HuH-7.5 (cell line): ENCODE measurements around the gene ST6GALNAC2.

Source experiments
- DNase-seq: peaks from one replicate; pipeline ENCODE4 v3.0.0; 2011; ENCODE audit warnings: low spot score

Gene ST6GALNAC2

DNA sequence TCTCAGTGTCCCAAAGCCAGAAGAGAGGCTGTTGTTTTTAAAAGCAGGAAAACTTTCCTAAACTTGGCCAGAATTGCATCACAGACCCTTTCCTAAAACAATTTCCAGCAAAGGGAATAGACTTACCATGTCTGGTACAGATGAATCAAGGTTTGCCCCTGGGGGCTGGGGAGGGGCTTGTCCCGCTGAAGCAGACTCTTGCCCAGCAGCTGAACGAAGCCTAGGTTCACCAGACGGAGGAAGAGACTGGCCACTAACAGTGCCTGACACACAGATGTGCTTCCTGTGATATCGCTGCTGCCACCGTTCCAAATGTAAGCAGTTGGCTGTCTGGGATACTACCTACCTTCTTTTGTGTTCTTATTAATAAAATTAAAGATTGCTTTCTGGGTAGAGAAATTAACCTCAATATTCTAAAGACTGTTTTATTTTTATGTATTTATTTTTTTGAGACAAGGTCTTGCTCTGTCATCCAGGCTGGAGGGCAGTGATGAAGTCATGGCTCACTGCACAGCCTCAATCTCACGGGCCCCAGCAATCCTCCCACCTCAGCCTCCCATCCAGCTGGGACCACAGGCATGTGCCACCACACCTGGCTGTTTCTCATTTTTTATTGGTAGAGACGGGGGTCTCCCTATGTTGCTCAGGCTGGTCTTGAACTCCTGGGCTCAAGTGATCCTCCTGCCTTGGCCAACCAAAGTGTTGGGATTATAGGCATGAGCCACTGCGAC lies 32.3 kb downstream of the ST6GALNAC2 start:
- DNase-seq: no peak

DNA sequence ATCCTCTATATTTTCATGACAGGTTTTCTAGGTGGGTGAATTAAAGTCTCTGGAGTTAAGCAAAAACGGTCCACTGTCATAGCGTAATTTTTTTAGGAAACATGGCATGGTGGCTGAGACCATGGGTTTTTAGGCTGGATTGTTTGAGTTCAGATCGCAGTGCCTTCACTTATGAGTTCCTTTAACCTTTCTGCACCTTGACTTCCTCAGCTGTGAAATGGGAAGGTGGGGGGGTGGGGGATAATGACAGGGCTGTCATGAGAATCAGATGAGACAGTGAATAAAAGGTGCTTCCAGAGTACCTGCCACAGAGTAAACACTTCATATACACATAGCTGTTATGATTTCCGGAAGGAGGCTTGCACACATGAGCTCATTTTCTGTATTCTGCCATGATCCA lies 34.0 kb downstream of the ST6GALNAC2 start:
- no peak for DNase-seq

- no peak for DNase-seq
Measured at GRCh38 chr17:76550712-76551615, 34.7 kb downstream of the ST6GALNAC2 start.

DNA sequence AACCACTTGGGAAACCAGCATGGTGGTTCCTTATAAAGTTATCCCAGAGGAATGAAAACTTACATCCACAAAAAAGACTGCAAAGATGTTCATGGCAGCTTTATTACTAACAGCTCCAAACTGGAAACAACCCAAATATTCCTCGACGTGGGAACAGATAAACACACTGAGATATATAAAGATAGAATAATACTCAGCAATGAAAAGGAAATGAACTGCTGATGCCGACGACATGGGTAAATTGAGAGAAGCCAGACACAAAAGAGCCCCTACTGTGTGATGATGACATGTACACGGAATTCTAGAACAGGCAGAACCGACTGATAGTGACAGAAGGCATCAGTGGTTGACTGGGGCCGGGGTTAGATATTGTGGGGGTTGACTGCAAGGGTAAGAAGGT lies 36.1 kb downstream of the ST6GALNAC2 start:
- DNase-seq: no peak

- no peak for DNase-seq
Measured at GRCh38 chr17:76549215-76549518, 36.5 kb downstream of the ST6GALNAC2 start.

DNA sequence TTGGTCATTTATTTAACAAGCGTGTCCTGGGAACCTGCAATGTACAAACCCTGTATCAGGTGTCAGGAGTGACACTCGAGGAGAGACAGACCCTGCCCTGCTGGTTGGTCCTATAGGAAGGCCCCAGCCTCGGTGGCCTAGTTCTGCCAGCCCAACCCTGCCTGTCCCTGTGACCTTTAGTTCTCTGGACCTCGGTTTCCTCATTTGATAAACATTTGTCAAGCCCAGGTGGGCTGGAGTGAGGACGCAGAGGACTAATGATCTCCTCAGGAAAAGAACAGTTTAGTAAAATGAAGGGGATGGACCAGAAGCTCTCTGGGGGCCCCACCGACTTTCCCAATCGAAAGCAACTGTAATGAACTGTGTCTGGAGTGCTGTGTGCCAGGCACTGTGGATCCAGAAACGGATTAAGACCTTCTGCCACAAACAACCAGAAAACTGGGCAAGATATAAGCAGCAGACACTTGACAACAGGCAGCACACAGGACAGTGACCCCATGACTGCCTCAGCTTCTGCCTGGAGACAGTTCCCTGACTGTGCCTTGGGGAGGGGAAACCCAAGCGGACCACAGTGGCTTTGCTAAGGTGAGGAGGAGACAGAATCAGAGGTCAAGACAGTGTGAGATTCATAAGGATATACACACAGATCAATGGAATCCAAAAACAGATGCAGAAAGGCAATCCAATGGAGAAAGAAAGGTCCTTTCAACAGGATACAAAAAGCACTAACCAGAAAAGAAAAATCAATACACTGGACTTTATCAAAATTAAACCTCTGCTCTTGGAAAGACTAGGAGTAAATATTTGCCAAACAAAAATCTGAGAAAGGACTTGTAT lies 37.1 kb downstream of the ST6GALNAC2 start:
- no peak for DNase-seq

GRCh38 chr17:76547642-76548202 lies 37.9 kb downstream of the ST6GALNAC2 start:
- DNase-seq: no peak

- DNase-seq: peak; percentile 83
Measured at GRCh38 chr17:76547183-76547641, 38.4 kb downstream of the ST6GALNAC2 start.

DNA sequence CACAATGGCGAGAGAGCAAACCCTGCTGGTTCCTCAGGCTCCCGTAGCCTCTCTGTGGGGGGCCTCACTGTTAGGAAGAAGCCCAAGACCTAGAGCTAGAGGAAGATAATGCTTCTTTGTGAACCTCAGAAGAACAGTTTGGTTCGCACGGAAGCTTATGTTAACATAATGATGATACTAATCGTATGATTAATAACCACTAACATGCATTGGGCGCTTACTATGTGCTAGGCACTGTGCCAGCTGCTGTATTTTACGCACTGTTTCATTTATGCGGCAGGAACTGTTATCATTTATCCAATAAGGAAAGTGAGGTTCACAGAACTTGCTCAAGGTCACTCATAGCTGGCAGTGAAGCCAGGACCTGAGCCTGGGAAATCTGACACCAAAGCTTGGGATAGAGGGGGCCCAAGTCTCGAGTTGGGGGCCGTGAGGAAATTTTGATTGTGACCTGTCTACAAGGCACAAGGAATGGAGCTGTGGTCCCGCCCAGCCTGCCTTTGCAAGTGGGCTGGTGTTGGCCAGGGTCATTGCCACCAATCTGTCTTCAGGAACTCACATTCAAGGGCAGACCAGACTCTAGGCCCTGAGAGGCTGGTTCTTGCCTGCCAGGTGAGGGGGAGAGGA lies 39.0 kb downstream of the ST6GALNAC2 start:
- DNase-seq: no peak

GRCh38 chr17:76545918-76546555 lies 39.6 kb downstream of the ST6GALNAC2 start:
- no peak for DNase-seq

- no peak for DNase-seq
Measured at GRCh38 chr17:76544546-76545365, 40.9 kb downstream of the ST6GALNAC2 start.

DNA sequence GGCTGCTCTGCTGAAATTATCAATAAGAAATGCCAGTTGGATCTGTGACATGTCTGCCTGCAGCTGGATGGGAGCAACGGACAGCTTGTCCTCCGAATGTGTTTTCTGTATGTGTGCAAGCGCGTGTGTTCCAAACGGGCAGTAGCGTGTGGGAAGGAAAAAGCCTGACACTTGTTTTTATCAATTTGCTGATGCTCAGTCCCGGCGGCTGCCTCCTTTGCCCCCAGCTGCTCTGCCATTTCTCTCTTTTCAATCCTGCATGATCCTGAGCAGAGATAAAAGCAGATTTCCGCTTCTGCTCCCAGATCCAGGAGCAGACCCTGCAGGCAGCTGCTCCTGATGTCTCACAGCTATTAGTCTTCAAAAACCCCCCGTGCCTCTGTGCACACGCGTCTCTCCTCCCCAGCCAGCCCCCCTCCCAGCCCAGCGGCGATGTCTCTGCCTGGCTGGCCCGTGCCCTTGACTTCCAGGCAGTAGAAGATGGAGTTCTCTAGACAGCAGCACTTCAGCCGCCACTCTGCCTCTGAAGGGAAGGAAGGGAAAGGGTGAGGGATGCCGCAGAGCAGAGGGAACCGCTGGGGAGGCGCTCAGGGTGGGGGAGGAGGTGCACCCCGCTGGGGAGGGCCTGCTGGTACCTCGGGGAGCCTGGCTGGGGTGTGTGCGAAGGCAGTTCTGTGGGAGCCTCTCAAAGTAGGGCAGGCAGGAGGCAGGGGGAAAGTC lies 41.7 kb downstream of the ST6GALNAC2 start:
- DNase-seq: no peak

- no peak for DNase-seq
Measured at GRCh38 chr17:76543482-76543825, 42.2 kb downstream of the ST6GALNAC2 start.

GRCh38 chr17:76542984-76543383 lies 42.7 kb downstream of the ST6GALNAC2 start:
- no peak for DNase-seq

DNA sequence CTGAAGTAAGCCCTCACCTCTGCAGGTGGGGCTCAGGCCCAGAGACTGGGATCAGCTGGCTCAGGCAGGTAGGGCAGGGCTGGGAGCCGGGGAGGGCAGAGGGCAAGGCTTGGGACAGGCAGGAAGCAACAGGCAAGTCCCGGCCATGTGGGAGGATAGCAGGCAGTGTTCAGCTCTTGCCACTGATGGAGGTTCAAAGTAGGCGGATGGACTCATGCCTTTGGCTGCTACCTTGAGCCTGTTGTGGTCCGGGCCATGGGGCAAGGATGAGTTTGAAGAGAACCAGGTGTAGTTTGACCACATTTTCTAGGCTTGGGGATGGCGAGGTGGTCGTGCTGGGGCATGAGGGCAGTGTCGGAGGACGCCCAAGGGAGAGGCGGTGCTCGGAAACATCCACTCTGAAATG lies 43.1 kb downstream of the ST6GALNAC2 start:
- no peak for DNase-seq

DNA sequence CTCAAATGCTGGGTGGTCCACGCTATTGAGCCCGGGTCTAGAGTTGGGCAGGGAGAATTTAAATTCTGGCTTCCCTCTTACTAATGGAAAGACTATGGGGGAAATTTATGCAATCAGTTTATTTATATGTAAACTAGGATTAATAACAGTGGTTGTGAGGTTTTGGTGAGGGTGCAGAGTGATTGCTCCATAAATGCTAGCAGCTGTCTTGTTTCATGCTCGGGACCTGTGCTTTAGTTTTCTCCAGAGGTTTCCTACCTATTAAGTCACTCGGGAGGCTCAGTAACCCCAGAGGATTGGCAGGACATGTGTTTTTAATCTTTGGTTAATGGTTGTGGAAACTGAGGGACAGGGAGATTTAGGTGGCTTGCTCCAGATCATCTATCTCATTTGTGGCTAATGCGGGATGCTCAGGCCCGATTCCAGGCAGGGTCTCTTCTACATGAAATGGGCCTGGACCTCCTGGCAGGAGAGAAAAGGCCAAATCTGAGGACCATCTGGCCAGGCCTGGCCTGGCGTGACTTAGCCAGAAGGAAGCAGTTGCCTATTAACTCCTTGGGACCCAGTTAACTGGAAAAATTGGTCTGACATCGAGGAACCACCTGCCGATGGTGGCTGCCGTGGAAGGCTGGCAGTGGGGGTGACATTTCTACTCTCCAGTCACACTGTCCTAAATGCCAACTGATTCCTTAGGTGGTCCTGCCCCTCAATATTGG lies 43.8 kb downstream of the ST6GALNAC2 start:
- no peak for DNase-seq

DNA sequence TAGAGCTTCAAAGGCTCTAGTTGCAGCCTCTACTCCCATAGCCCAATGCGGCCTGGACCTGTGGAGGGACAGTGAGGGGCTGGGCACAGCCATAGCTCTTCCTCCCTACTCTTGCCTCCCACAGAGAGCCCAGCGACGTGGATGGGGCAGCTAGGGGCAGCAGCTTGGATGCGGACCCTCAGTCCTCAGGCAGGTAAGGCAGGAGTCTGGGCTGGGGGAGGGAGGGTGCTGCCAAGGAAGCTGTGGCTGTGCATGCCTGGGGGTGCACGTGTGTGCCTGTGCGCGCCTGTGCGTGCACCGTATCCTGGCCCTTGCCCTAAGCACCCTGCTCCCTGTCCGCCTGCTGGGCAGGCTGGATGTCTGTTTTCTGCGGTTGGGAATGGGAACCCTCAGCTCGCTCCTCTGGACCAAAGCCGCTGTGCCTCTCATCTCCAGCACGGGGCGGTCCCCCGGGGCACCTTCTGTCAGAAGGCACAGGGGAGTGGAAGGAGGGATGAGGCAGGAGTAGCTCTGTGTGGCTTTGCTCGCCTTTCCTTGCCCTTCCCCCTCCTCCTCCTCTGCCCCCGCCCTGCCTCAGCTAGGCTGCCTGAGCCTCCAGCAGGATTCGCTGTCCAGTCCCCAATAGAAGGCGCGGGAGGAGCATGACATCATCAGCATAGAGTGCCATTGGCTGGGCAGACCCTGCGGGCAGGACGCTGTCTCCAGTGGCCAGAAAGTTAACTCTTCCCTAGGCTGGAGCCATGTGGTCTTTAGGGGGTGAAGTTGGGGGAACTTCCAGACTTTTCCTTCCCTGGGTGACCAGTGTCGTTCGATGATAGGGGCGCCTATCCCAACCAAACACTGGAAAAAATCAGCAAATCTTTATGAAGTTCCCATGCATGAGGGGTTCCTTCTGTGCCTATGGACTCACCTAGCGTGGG lies 45.0 kb downstream of the ST6GALNAC2 start:
- DNase-seq: peak; percentile 99
